ENCODE results near the gene POU5F1.

GRCh38 chr6:31161216-31162126, 9.0 kb downstream of the POU5F1 start:
- TF ChIP-seq CTCF (conservative IDR thresholded peaks at IDR 0.05; ENCODE audit: low read depth, low read length), result no peak
- TF ChIP-seq EZH2 (IDR thresholded peaks at IDR 0.05; ENCODE audit: borderline replicate concordance, low read depth, low read length, poor library complexity, severe bottlenecking), result no peak

Data from A673 (cell line).